Hepatocyte (in vitro differentiated cells): ENCODE results near the gene MLIP.

Experiments used
- EZH2 ChIP-seq: fragments of 200-600 bp; sonication (generic); IDR thresholded peaks from 2 replicates; pipeline ENCODE4 v1.6.1; 2016; ENCODE audit warnings: antibody characterized with exemption, mild to moderate bottlenecking, borderline replicate concordance
- EZH2phosphoT487 ChIP-seq: fragments of 200-600 bp; sonication (generic); IDR thresholded peaks from one replicate; pipeline ENCODE4 v1.6.1; 2018; ENCODE audit warnings: antibody characterized with exemption, mild to moderate bottlenecking, low read depth, moderate library complexity; ENCODE audit not compliant: unreplicated experiment, severe bottlenecking
- TF ChIP-seq, protein P1 (sequence below): fragments of 200-600 bp; sonication (generic); IDR thresholded peaks from 2 replicates; pipeline ENCODE4 v1.5.1; 2016; ENCODE audit warnings: antibody characterized with exemption, mild to moderate bottlenecking; ENCODE audit not compliant: poor library complexity

DNA sequence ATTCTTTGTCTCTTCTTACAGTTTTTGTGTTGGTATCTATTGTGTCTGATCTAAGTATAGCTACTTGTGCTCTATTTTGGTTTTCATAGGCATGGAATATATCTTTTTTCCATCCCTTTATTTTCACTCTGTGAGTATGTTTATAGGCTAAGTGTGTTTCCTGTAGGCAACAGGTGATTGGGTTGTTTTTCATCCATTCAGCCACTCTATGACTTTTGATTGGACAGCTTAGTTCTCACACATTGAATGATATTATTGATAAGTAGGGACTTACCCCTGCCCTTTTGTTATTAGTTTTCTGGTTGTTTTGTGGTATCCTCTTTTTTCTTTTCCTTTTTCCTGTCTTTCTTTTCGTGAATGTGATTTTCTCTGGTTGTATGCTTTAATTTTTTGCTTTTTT, 67.9 kb downstream of the MLIP start:
- TF ChIP-seq, protein P1, sequence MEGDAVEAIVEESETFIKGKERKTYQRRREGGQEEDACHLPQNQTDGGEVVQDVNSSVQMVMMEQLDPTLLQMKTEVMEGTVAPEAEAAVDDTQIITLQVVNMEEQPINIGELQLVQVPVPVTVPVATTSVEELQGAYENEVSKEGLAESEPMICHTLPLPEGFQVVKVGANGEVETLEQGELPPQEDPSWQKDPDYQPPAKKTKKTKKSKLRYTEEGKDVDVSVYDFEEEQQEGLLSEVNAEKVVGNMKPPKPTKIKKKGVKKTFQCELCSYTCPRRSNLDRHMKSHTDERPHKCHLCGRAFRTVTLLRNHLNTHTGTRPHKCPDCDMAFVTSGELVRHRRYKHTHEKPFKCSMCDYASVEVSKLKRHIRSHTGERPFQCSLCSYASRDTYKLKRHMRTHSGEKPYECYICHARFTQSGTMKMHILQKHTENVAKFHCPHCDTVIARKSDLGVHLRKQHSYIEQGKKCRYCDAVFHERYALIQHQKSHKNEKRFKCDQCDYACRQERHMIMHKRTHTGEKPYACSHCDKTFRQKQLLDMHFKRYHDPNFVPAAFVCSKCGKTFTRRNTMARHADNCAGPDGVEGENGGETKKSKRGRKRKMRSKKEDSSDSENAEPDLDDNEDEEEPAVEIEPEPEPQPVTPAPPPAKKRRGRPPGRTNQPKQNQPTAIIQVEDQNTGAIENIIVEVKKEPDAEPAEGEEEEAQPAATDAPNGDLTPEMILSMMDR: no peak
- no peak for TF ChIP-seq EZH2
- no peak for TF ChIP-seq EZH2phosphoT487
